NCI-H226 (cell line): ENCODE results near the gene KCNMA1.

Experiments used
- DNase-seq: peaks from one replicate; pipeline ENCODE4 v3.0.0-alpha.2; 2015

The KCNMA1 gene

DNA sequence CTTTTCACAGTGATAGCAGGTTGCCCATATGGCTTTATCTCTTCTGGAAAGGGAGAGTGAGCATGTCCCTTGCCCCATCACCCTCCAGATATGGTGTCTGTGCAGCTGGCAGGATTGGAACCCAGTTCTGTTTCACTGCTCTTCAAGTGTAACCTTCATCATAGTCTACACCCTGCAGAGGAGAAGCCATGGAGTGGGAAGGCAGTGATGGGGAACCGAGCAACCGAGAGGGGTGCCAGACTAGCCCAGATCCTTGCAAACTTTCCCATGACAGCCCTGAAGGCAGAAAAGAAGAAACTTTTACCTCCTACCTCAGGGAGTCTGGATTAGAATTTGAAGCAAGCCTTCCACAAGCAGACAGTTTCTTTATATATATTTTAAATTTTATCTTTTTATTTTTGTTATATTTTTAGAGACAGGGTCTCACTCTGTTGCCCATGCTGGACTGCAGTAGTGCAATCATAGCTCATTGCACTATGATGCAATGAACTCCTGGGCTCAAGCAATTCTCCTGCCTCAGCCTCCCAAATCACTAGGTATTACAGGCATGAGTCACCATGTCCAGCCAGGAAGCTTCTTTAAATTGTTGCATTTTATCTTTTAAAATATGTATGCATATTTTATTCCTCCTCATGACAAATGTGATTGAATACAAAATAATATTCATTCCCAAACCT, 133.3 kb downstream of the KCNMA1 start:
- peak; percentile 71 for DNase-seq

DNA sequence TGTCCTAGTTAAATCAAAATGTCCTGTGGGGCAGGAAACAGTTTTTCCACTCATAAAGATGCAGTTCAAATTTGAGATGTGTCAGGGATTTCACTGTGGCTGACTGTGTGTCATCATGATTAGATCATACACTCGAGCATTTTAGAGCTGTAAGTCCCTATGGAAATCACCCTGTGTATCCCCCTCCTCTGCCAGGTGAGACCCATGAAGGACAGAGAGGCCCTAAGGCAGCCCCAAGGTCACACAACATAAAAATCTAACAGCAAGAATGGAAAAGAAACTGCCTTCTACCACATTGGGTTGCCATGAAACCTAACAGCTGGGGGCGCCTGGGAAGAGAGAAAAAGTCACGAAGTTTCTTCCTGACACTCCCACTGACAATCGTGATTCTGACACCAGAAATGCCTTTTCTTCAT, 135.8 kb downstream of the KCNMA1 start:
- no peak for DNase-seq

DNA sequence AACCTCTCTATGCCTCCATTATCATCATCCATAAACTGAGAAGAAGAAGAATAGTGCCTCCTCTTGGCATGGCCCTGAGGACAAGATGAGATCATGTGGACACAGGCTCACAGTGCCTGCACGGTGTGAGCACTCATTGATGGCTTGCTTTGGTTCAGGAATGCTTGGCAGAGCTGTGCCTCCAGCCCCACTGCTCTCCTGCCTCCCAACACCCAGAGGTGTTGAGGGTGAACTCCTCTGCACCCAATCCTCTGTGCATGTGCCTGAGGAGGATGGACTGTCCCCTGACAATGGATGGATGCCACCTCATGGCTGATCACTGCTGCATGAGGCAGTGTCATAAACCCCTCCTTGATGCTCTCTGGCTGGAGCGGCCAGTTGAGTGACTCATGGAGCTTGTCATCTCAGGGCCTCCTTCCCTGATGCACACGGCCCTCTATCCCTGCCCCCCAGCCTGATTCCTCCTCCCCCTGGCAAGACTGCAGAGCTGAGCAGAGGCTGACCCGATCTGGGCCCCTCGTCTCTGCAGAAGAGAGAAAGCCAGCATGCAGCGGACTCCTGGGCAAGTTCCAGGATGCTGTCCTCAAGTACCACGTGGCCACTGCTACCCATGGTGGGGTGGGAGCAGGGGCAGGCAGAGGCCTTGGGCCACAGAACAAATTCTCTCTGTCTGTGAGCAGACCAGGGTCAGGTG, 136.3 kb downstream of the KCNMA1 start:
- peak; percentile 74 for DNase-seq

DNA sequence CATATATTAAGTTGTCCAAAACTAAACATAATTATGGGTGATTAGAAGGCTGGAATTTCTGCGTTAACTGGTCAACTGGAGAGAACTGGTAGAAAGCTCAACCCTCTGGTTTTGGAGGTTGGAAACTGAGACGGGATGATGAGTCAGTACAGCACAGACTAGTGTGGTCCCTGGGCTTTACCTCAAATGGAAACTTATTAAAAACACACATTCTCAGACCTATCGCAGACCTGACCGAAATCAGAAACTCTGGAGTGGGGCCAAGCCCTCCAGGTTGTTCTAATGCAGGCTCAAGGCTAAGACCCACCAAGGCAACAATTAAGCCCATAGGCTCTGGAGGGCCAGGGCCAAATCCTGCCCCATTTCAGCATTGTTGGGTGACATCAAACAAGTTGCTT, 136.9 kb downstream of the KCNMA1 start:
- DNase-seq = no peak

DNA sequence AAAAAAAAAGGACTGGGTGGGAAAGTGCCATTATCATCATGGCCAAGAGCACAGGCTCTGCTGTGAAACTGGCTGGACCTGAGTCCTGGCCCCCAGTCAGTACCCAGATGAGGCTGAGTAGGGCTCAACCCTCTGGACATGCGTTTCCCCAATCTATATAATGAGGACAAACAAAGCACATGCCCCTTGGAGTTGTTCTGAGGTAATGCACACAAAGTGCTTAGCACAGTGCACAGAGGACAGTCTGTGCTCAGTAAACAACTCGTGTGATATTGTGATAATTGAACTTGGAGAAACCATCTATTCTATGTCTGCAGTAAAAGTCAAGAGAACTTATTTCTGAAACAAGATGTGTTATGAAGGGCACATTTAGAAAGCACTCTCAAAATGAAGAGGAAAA, 138.8 kb downstream of the KCNMA1 start:
- DNase-seq = no peak

DNA sequence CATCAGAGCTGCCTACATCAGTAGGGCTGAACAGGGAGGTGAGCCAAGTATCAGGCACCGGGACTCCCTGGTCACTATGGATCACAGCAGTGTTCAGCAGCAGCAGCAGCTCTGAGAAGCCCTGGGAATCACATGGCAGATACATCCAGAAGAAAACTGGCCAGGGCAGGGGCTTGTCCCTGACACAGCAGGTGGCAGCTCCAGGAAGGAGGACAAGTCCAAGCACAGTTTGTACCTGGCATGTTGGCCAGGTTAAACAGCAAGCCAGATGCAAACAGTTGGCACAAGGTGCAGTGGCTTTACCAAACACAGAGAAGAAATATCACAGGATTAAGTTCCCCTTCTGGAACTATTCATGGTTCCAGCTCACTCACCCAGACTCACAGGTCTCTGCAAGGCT, 139.4 kb downstream of the KCNMA1 start:
- DNase-seq = no peak

DNA sequence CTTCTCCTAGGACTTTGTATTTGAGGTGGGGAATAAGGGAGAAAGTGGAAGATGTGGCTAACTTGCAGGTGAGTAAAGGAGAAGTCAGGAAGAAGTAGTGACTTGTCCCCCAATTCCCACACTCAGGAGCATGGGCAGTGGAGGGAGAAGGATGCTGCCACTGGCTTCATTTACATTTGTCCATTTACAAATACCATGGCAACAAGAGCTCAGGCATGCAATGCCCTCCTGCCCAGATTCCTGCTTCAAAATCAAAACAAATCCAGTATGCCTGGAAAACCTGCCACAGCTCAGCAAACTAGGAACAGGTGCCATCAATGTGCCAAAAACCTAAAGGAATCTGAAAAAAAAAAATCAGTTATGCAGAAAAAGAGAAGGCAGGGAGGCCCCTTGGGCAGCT, 139.9 kb downstream of the KCNMA1 start:
- DNase-seq = no peak

DNA sequence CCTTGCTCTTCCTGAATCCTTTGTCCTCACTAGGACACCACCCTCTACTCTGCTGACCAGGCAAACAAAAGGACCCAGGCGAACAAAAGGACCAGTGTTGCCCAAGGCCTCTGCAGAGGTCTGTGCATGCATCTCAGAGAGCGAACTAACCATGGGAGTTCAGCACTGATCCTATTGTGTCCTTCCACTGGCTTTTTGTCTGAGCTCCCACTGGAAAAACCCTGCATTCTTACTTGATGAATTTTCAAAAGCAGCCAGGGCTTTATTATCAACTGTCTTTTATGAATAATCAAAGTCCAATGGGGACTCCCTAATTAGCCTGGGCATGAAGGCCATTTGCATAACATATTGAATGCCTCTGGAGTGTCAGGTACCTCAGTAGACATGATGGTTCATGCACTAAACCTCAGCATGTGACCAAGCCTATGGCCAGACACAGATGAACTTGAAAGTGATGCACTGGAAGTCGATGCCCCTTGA, 140.6 kb downstream of the KCNMA1 start:
- no peak for DNase-seq

DNA sequence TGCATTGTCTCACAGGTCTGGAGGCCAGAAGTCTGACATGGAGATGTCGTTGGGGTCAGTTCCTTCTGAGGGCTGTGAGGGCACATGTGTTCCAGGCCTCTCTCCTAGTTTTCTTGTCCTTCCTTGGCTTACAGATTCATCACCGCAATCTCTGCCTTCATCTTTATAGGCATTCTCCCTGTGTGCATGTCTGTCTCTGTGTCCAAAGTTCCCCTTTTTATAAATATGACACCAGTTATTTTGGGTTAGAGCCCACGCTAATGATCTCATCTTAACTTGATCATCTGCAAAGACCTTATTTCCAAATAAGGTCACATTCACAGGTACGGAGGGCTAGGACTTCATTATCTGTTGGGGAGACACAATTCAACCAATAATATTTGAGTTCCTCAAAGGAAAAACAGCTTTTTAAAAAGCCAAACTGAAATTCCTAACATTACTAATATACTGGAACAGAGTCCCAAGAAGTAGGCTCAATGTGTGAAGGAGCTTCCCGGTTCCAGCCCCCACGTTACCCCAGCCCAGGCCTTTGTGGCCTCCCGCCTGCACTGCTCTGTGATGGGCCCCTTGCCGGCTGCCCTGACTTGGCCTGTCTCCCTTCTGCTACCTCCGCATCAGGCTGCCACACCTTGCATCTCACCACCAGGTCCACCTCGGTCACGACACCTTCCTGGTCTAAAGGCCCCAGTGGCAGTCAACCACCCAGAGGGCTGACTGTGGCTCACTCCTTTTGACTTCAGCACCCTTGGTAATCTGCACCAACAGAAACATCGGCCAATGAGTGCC, 142.7 kb downstream of the KCNMA1 start:
- DNase-seq = no peak

DNA sequence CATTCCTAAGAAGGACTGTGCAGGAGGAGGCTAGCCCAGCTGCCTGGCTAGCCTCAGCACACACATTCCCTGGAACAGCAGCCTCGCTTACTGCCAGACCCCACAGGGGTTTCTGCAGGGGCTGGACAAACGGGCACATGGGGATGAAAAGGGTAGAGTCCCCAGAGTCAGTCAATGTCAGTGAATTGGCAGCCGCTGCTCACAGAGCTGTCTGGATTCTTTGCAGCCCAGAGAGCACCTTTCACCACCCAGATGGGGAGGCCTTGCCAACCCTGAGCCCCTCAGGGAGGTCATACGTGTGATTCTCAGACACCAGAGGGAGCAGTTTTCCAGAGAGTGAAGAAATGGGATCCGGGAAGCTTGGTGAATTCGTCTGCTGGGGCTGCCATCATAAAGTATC, 143.3 kb downstream of the KCNMA1 start:
- no peak for DNase-seq

DNA sequence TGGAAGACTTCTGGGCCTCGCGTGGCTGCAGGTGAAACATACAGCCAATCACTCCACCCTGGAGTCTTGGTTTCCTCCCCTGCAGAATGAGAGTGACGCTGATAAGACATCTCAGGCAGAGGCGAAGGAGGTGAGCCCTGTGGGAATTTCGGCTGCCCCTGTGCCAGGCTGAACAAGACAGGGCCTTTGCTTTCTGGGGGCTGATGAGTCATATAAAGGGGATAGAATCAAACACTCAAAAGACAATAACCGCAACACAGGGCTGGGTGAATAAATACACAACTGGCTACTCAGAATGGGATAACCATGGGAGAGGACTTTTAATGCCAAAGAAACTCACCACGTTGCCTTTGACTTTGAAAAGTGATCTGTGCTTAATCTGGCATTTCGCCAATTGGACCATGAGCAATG, 143.8 kb downstream of the KCNMA1 start:
- no peak for DNase-seq

DNA sequence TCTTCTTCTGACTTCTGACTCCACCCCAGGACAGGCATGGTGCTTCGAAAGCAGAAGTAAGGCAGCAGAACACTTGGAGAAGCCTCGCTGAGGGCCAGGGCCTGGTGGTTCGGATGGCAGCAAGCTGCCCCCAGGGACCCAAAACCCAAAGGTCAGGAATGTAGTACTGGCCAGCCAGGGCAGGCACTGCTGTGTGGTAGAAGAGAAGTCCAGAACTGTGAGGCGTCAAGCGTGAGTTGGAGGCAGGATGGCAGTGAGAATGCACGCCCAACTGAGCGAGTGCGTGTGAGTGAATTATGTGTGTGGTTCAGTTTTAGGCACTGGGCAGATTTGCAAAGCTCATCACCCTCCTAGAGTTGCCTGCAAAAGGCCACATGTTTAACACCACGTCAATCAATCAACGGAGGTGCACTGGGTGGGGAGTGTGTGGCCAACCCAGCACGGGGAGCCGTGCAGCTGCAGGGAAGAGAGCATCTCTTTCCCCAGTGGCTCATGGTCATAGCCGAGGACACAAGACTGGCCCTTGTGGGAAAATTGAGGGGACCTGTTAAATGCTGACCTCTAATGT, 144.3 kb downstream of the KCNMA1 start:
- DNase-seq = no peak

DNA sequence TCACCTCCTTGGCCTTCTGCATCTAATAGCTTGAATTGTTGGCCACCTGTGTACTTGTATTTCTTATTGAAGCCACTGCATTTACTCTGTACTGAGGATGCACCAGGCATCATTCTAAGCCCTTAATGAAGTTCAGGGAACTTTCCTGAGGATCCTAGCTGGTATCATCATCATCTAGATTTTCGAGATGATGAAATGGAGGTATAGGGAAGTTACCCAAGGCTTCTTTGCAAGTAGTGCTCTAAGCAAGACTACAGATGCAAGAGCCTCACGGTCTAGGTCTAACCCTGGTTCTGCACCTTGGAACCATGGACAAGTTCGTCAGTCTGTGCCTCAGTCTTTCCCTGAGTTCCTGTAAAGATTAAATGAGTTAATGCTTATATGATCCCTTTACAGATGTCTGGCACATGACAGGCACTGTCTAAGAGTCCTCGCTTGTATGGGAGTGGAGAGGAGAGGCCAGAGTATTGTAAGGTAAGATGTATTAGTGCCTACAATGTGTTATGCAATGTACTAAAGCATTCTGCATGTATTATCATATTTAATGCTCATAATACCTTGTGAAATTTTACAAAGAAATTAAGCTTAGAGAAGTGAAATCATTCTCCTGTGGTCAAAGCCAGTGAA, 145.1 kb downstream of the KCNMA1 start:
- no peak for DNase-seq

DNA sequence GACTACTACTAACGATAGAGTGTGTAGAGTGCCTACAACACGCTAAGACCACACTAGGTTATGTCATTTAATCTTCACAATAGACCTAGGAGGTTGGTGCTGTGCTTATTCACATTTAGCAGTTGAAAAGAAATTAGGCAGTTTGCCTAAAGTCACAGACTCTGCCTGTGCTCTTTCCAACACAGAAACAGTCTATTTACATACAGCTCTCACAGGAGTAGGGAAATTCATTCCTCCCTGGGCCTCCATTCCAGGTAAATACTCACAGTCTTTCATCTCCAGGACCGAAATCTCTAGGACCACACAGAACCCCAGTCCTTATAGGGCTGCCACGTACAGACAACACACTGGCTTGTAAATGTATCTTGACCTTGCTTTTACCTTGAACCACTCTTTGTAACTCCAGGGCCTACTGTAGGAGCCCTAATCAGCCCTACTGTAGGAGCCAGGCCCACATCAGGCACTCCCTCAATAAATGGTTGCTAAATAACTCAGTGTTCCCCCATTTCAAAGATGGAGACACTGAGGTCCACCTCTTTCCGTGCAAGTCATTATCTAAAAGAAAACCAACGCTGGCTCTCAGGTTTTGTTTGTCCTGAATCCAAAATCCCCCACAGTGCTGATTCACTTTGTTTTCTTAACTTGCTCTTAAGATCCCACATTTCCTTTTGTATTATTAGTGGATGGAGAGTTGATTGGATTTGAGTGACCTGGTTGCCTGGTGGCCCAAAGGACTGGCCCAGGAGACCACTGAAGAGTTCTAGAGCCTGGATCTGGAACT, 146.9 kb downstream of the KCNMA1 start:
- DNase-seq = no peak

DNA sequence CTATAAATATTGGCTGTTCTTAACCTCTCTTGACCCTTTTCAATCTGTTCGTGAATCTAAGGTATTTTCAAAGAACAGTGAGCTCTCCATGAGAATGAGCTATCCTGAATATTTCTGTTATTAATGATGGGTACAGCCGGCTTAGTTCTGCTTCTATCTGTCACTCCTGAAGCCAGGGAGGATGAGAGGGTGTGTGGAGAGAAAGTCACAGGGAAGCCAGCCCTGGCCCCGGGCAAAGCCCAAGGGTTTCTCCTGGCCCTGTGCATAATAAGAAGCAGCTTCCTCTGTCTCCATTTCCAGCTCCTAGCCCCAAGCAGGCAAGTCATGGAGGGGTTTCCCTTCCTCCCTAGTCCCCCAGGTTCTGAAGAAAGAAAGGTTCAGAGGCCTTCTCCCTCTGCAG, 151.1 kb downstream of the KCNMA1 start:
- no peak for DNase-seq

DNA sequence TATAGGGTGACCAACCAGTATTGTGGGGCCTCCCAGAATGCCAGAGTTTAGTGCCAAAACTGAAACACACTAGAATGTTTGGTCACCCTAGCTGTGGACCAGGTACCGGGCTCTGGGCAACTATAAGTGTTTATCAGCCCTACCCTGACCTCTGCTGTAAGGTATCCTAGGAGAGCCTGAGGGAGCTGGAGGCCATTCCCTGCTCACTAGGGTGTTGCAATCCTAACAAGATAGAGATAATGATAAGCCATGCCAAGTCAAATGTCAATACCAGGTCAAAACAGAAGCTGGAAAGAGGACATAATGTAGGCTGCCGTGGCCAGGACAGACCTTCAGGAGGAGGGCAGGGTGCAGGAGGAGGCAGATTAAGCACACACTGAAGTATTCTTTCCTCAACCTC, 151.8 kb downstream of the KCNMA1 start:
- DNase-seq = no peak

DNA sequence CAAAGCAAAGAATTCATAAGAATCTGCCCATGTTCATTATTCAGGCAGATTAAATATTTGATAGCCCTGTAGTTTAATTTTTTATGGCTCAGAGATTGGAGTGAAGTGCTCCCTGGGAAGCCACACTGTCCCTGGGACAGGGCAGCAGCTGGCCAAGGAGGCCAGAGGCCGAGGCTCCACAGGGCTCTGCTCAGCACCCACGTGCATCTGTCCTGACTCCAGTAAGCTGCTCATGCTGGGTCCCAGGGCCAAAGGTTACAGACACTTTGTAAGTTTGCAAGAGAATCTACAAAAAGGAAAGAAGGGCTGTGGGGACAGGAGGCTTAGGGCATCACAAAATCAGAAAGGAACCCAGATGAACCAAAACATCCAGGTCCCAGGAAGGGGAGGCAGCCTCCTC, 155.5 kb downstream of the KCNMA1 start:
- no peak for DNase-seq

DNA sequence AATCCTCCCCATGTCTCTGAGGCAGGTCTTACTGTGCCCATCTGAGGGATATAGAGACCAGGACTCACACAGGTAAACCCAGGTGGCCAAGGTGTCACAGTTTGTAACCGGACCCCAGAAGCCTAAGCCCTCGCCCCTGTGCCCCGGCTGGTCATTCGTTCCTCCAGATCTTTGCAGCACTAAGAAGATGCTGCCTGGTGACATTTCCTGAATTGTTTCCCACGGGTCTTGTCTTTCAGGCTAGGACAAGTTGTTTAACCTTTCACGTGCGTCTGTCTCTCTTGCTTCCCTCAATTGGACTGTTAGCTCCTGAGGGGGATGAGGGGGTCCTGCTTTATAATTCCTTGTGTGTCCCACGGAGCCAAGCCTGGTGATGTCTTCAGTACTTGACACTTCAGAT, 158.0 kb downstream of the KCNMA1 start:
- no peak for DNase-seq

DNA sequence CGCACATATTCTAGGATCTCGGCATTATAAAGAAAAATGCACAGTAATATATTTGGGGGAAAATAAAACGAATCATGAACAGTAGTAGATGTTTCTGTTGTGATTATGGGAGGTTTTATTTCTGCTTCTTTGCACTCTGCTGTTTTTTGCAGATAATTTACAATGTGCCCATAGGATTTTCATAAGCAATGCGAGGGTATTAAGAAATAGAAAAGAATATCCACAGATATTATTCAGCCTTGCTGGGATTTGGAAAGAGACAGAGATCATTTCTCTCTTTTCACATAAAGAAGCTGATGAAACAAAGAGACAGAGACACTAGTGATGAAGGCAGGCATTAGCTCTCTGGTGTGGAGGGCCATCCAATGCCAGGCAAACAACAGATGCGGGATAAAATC, 158.6 kb downstream of the KCNMA1 start:
- DNase-seq = no peak

DNA sequence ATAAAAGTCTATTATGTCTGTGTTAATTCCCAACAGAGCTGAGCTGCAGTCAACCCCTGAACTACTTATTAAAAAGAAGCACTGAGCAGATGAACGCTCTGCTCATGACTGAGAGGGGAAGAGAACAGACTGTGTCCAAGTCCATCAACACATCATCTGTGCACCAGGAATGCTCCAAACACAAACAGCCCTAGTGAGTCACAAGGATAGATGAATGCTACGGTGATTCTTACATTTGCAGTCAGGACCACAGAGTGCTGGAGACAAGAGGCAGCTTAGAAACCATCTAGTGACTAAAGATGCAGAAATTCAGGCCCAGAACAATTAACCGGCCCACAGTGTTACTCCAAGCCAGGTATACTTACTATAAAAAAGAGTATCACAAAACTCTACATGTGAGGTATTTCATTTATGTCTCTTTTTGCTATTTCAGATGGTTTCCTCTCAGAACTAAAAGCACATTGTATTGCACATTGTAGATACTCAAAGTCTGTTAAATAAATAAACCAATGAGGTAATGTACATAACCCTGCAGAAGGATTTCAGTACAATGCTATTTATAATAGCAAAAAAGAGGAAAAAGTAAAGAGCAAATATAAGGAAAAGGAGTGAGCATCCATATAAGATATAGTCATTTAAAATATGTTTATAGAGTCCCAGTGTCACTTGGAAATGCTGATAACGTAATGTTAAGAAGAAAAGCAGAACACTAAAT, 159.2 kb downstream of the KCNMA1 start:
- peak; percentile 35 for DNase-seq

DNA sequence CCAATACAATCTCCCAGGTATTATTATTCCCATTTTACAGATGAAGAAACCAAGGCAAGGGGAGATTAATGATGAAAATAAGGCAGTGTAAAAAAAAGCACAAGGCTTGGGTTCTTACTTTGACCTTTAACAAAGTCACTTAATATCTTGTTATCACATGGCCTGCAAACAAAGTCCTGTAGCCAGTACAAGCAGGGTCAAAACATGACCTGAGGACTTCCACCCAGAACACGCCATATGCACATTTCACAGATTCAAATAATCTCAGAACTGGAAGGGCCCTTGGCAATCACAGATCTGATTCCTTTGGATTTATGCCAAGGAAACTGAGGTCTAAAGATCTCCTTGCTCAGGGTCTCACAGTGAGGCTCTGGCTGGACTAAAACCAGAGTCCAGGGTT, 162.1 kb downstream of the KCNMA1 start:
- DNase-seq = no peak

DNA sequence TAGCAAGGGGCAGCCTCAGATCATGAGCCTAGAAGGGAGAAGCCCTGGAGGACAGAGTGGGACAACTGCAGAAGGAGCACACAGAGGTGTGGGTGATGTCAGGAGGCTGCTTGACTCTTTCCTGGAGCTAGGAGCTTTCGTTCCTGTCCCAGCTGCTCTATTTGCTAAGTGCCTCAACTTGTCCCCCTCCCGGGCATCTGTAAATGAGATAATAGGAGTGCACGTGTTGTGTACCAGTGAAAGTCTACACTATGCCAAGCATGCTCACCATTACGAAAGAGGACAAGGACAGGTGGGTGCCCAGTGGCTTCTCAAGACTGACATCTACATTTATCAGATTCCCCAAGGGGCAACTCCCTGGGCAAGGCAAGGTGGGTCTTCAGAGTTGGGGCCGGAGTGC, 162.7 kb downstream of the KCNMA1 start:
- no peak for DNase-seq
